Measurements from ENCODE around the gene PARP15. TPM values are rescaled to one million over a fixed set of nuclear protein-coding genes. Genes with fewer than 3 reads are reported as not detected.
A peak's percentile ranks its signal among the peaks of the same experiment; 100 is the strongest.
"Not testable (repeated sequence)": the region's sequence is repeated elsewhere in the genome, so short reads cannot be mapped to it uniquely, and the experiment has no call there.

The PARP15 gene
- total RNA-seq = 1.1 and 4.3 TPM in 2 replicates

- DNase-seq (ENCODE audit: extremely low read depth, low read depth, low spot score) = no peak
Measured at GRCh38 chr3:122577409-122578031, at the start of gene PARP15. PARP15 (plus strand) TSS chr3:122577650; CDS start chr3:122577668, 18 bp downstream.

DNA sequence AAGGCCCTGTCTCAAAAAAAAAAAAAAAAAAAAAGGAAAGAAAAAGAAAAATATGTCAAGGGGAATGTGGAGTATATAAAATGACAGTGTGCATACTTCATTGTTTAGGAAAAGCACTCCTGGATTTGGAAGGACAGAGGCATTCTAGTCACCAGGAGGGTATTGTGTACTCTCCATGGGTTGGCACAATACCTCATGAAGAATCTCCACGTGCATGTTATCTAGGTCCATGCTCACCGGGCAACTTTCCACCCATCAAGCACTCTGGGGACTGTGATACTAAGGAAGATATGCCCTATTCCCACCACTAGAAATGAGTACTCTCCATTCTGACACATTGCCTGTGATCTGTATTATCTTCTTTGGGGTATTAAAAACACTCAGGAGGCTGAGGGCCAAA lies 47.3 kb upstream of the PARP15 start:
- no peak for DNase-seq (ENCODE audit: extremely low read depth, low read depth, low spot score)

GRCh38 chr3:122533480-122533879 lies 44.0 kb upstream of the PARP15 start:
- DNase-seq (ENCODE audit: extremely low read depth, low read depth, low spot score) = no peak

DNA sequence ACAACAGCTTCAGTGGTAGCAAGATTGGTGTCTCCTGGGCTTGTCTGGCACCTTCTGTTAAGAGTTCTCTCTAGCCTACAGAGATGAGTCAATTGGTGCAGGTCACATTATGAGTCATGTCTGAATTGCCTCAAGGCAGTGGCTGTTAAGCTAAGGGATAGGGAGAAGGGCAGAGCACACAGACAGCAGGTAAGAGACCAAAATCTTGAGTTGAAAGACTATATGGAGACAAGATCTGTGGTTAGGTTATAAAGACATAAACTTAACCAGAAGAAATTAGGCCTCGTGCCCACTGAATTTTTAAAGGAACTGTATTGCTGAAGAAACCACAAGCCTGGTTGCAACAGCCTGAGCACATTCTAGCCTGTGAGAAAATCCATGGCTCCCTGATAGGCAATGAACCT lies 43.5 kb upstream of the PARP15 start:
- DNase-seq (ENCODE audit: extremely low read depth, low read depth, low spot score) = no peak

DNA sequence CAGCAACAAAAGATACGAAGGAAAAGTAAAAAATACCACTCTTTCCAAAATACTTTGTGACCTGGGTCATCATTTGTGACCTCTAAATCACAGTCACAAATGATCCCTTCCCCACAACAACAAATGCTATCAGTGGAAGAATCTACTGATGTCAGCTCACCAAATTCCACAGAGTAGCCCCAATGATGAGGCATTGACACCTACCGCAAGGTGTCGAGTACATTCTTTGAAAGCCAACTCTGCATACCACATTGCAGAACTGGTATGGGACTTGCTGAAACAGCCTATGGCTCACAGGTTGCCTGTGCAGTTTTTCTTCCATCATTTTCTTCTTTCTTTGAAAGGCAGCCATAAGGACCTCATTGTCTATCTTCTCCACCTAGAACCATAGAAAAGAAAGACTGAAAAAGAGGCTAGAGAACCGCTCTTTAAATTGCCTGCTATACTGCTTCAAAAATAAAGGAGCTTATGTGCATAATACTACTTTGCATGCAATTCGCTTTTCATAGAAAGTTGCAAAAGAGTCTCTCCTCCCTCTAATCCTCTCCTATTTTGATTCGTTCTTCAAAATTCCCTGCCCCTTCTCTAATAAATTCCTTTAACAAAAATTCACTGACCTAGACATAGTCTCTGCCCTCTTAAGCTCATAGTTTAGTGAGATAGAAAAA lies 41.4 kb upstream of the PARP15 start:
- no peak for DNase-seq (ENCODE audit: extremely low read depth, low read depth, low spot score)

GRCh38 chr3:122536632-122537001 lies 40.8 kb upstream of the PARP15 start:
- DNase-seq (ENCODE audit: extremely low read depth, low read depth, low spot score) = no peak

DNA sequence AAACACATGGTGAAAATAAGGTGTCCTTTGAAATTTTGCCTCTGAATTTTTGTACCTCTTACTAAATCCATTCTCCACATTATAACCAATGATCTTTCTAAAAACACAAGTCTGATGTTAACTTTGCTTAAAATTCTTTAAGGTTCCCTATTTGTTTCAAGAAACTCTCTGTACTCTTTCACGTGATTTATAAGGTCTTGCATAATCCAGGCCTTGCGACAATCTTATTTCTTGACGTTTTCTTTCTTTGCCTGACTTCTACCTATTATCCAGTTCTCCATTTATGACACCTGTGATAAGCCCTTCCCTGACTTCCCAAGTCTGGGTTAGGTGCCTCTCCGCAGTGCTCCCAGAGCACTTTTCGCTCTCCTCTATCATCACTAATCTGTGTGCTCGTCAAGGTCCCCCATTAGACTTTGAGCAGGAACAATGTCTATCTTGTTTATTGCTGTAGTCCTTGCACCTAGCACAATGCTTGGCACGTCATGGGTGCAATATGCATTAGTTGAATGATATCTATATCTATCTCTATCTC lies 38.4 kb upstream of the PARP15 start:
- DNase-seq (ENCODE audit: extremely low read depth, low read depth, low spot score) = no peak

DNA sequence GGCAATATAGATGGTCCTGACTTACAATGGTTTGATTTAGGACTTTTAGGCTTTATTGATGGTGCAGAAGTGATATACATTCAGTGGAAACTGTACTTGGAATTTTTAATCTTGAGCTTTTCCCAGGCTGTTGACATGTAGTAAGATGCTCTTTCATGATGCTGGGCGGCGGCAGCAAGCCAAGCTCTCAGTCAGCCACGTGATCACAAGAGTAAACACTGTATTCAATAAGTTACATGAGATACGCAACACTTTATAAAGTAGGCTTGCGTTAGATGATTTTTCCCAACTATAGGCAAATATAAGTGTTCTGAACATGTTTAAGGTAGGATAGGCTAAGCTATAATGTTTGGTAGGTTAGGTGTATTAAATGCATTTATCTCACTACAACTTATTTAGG lies 31.3 kb upstream of the PARP15 start:
- DNase-seq (ENCODE audit: extremely low read depth, low read depth, low spot score) = no peak

DNA sequence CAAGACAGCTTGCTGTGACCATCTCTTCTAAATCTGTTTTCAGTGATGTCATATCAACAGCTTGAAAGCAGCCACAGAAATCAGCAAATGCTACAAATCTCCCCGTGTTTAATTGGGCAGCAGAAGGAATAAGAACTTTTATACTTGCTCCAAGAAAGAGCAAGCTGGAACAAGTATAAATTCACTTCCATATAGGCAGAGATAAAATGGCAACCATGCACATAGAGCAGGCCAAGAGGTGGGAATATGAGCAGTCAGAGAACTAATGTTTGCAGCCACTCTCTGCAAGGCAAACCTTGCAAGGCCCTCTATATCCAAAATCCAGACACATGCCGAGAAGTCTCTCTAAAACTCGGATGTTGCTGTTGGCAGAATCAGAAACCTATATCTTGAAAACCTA lies 29.4 kb upstream of the PARP15 start:
- DNase-seq (ENCODE audit: extremely low read depth, low read depth, low spot score) = no peak

GRCh38 chr3:122548619-122549018 lies 28.8 kb upstream of the PARP15 start:
- DNase-seq (ENCODE audit: extremely low read depth, low read depth, low spot score) = no peak

GRCh38 chr3:122553171-122553570 lies 24.3 kb upstream of the PARP15 start:
- DNase-seq (ENCODE audit: extremely low read depth, low read depth, low spot score) = no peak

- no peak for DNase-seq (ENCODE audit: extremely low read depth, low read depth, low spot score)
Measured at GRCh38 chr3:122555275-122556071, 22.0 kb upstream of the PARP15 start.

GRCh38 chr3:122557356-122557755 lies 20.1 kb upstream of the PARP15 start:
- DNase-seq (ENCODE audit: extremely low read depth, low read depth, low spot score) = no peak

DNA sequence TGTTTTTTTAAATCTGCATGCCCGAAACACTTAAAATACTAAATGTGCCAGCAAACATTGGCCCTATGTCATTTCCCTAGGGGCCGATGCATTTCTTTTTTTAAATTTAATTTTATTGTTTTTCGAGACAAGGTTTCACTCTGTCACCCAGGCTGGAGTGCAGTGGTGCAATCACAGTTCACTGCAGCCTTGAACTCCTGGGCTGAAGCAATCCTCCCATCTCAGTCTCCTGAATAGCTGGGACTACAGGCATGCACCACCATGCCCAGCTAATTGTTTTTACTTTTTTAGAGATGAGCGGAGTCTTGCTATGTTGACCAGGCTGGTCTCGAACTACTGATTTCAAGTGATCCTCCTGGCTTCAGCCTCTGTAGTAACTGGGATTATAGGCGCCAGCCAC lies 18.8 kb upstream of the PARP15 start:
- DNase-seq (ENCODE audit: extremely low read depth, low read depth, low spot score) = no peak

GRCh38 chr3:122559906-122560305 lies 17.5 kb upstream of the PARP15 start:
- DNase-seq (ENCODE audit: extremely low read depth, low read depth, low spot score) = no peak

GRCh38 chr3:122560680-122561079 lies 16.8 kb upstream of the PARP15 start:
- peak; percentile 33 for DNase-seq (ENCODE audit: extremely low read depth, low read depth, low spot score)

DNA sequence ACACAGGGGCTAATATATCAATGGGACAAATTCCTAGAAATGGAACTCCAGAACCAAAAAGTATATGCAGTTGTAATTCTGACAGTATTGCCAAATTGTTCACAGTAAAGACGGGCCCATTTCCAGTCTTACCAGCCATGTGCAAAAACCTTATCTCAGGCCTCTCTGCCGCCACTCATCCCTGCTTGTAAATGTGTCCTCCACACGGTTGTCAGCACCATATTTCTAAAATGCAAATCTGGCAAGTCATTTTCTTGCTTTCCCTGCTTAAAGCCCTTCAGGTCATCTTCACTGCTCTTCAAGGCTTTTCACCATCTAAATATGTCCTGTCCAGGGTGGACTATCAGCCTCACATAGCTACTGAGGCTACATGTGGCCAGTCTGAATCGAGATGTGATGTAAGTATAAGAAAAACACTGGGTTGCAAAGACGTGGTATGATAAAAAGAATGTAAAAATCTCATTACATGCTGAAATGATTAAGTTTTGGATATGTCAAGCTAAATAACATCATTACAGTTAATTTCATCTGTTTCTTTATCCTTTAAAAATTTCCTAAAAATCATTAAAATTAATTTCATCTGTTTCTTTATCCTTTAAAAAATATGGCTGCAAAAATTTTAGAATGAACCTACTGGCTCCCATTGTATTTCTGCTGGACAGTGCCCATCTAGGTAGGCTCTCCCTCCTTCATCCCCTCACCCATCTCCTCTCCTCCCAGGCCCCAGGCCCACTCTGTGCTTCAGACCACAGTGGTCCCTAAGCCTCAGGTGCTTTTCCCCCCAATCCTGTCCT lies 14.3 kb upstream of the PARP15 start:
- no peak for DNase-seq (ENCODE audit: extremely low read depth, low read depth, low spot score)

- DNase-seq (ENCODE audit: extremely low read depth, low read depth, low spot score) = no peak
Measured at GRCh38 chr3:122563717-122564025, 13.8 kb upstream of the PARP15 start.

GRCh38 chr3:122564155-122564912 lies 13.1 kb upstream of the PARP15 start, which contains the start of the genes DTX3L and PARP9:
DTX3L (plus strand) TSS chr3:122564338; CDS start chr3:122564427, 89 bp downstream.
PARP9 (minus strand) TSS chr3:122564300; CDS start chr3:122559620, 4,680 bp downstream.
- no peak for DNase-seq (ENCODE audit: extremely low read depth, low read depth, low spot score)

DNA sequence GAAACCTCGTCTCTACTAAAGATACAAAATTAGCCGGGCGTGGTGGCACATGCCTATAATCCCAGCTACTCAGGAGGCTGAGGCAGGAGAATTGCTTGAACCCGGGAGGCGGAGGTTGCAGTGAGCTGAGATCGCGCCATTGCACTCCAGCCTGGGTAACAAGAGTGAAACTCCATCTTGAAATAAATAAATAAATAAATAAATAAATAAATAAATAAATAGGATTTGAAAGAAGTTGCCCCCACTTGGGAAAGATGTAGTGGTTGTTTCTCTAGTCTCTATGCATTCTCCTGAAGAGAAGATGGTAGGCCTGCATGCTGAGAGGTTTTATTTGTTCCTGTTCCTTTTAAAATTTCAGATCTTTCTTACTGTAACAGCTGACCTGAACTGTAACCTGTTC lies 9.3 kb upstream of the PARP15 start:
- DNase-seq (ENCODE audit: extremely low read depth, low read depth, low spot score) = not testable (repeated sequence)
